GM19193 (cell line): ENCODE results near the gene CPOX.

Source experiments
- POLR2A ChIP-seq: IDR thresholded peaks from 4 replicates; pipeline ENCODE4 v1.6.1; 2011; ENCODE audit not compliant: insufficient read depth, insufficient read length; ENCODE audit errors: extremely low read depth

CPOX gene

DNA sequence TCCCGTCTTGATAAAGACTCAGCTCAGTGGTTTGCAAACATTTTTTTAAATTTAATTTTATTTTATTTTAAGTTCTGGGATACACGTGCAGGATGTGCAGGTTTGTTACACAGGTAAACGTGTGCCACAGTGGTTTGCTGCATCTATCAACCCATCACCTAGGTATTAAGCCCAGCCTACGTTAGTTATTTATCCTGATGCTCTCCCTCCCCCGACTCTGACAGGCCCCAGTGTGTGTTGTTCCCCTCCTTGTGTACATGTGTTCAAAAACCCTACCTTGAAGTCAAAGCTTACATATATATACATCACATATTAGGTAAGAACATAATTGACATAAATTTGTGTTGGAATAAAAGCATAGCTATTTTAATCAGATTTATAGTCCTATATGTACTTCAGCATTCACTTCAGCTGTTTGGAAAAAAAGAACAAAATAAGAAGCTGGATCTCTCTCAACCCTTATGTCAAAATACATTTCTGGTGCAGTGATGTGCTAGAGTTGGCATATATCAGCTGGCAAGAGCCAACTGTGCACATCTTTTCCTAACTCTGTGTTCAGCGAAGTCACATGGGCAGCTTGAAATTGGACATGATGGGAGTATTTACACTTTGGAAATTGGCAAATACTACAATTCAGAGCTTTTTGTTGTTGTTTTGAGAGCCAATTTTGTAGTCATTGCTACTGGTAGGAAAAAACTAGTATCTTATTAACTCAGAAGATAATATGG lies 35.1 kb downstream of the CPOX start:
- no peak for TF ChIP-seq POLR2A

GRCh38 chr3:98557324-98558010 lies 35.9 kb downstream of the CPOX start:
- peak; percentile 41 for TF ChIP-seq POLR2A

- peak; percentile 6 for TF ChIP-seq POLR2A
These were observed 37.0 kb downstream of the CPOX start for GRCh38 chr3:98556164-98557130.

GRCh38 chr3:98555025-98555379 lies 38.4 kb downstream of the CPOX start:
- no peak for TF ChIP-seq POLR2A

GRCh38 chr3:98554580-98554979 lies 38.8 kb downstream of the CPOX start:
- no peak for TF ChIP-seq POLR2A

GRCh38 chr3:98553753-98554152 lies 39.7 kb downstream of the CPOX start:
- no peak for TF ChIP-seq POLR2A

DNA sequence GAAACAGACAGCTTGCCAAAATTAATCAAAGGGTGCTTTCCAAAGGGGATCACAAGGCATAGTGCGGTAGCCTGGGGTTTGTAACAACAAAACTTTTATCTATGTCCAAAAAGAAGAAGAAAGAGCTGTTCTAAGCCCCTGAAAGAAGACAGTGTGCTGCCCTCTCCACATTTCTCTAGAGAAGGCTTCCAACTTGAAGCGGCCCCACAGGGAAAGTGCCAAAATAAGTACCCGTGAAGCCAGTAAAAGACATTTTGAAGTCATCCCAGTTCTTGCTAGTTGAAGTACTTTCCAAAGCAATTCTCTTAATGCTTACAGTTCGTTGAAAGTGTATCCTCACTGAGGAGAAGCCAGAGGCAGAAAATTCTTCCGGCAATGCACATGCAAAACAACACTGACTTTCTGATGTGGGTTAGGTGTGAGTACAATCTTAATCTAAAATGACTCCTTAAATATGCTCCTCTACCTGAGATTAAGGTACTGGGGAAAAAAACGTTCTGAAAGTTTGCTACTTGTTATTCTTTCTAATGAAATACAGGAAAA lies 40.3 kb downstream of the CPOX start:
- no peak for TF ChIP-seq POLR2A

DNA sequence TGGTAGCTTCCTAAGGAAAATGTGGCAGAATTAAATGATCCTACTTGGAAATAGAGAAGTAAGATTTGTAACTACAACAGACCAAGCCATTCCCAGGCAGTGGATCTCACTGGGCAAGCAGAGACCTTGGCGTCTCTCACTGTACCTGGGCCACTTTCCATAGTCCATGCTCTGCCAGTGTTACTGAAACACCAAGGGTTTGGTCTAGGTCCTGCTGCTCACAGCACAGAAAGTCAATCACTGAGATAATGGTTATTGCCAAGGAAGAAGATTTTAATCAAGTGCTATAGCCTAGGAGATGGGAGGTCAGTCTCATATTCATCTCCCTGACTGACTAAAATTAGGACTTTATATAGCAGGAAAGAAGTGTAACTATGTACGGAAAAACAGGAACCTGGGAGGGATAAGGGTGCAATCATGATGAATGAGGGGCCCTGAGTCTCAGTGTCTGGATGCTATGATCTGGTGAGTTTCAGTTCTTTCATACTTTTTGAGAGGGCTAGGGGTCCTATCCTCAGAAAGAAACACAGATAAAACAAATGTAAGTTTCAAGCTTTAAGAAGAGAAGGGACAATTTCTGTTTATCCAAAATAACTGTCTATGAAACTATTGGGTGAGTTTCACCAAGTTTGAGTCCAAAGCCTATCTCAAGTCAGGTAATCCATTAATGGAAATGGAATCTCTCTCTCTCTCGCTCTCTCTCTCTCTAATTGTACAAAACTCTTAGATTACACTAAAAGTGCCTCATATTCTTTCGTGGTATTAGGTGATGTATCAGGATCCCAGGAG lies 41.0 kb downstream of the CPOX start:
- TF ChIP-seq POLR2A = no peak

GRCh38 chr3:98551754-98552153 lies 41.7 kb downstream of the CPOX start:
- TF ChIP-seq POLR2A = no peak

DNA sequence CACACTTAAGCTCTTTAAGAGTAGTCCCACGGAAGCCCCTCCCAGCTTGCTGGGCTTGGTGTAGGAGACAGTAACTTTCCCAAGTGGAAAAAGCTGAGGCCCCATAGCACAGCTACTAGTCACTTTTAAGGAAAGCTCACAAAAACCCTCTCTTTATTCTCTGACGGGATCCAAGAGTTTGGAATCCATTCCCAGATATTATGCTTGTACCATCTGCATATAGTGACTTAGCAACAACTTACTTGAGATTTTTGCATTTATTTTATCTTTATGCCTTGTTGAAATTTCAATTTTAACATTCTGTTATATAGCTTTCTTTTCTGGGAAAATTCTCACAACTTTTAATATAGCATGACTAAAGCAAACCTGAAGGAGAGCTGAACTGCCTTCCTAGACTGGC lies 42.2 kb downstream of the CPOX start:
- TF ChIP-seq POLR2A = no peak

DNA sequence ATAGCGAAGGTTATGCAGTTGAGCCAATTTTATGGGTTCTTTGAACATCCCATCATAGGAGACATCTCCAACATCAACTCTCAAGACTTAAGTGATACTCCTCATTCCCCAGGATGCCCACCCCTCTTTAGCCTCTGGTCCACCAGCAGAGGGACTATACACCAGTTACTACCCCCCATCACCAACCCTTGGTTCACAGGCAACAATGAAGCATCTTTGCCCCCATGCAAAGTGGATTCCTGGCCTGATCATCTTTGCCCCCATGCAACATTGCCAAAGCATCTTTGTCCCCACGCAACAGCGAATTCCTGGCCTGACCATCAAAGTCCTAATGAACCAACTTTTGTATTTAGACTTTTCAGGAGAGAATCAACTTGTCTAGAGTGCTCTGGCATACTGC lies 42.6 kb downstream of the CPOX start:
- no peak for TF ChIP-seq POLR2A

DNA sequence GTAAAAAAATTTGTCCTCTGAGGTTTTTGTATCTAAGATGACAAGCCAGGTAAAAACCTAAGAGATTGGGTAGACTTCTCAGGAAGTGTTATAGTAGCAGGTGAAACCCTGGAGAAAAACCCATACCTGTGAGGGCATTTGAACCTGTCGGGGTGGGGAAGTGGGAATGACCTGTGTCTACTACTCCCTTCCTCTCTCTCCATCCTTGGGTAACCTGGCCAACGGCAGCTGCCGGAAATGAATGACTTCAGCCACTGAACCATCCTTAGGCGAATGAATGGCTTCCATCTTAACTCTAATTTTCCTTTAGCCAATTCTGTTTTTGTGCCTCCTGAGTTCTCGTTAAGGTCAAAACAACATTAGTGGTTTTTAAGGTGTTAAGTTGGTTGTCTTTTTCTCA lies 44.9 kb downstream of the CPOX start:
- no peak for TF ChIP-seq POLR2A

- TF ChIP-seq POLR2A = no peak
These were observed 47.5 kb downstream of the CPOX start for GRCh38 chr3:98545940-98546339.

- TF ChIP-seq POLR2A = no peak
These were observed 50.8 kb downstream of the CPOX start for GRCh38 chr3:98542623-98543022.

DNA sequence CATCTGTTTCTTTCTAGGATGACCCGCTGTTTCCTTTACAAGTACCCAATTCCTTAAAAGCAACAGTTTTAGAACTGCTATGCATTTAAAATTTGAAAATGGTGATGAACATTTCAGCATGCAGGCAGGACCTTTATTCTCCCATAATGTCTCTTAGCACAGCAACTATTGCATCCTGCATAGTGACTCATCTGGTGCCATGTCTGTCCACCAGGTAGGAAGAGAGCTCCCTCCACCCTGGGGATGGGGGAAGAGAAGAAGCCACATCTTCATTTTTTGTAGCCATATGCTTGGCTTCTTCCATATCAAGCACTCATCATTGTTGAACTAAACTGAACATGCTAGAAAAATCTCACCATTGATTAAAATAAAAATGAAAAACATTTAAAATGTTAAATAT lies 51.7 kb downstream of the CPOX start:
- no peak for TF ChIP-seq POLR2A

GRCh38 chr3:98540346-98540745 lies 53.1 kb downstream of the CPOX start:
- no peak for TF ChIP-seq POLR2A
